Hepatocyte (in vitro differentiated cells): ENCODE data around the gene GOLGA6L1.
"Not testable (repeated sequence)": the region's sequence is repeated elsewhere in the genome, so short reads cannot be mapped to it uniquely, and the experiment has no call there.

ENCODE experiments used
- EZH2 ChIP-seq: fragments of 200-600 bp; sonication (generic); IDR thresholded peaks from 2 replicates; pipeline ENCODE4 v1.6.1; 2016; ENCODE audit warnings: antibody characterized with exemption, mild to moderate bottlenecking, borderline replicate concordance
- EZH2phosphoT487 ChIP-seq: fragments of 200-600 bp; sonication (generic); IDR thresholded peaks from one replicate; pipeline ENCODE4 v1.6.1; 2018; ENCODE audit warnings: antibody characterized with exemption, mild to moderate bottlenecking, low read depth, moderate library complexity; ENCODE audit not compliant: unreplicated experiment, severe bottlenecking
- TF ChIP-seq, protein P1 (sequence below): fragments of 200-600 bp; sonication (generic); IDR thresholded peaks from 2 replicates; pipeline ENCODE4 v1.5.1; 2016; ENCODE audit warnings: antibody characterized with exemption, mild to moderate bottlenecking; ENCODE audit not compliant: poor library complexity

DNA sequence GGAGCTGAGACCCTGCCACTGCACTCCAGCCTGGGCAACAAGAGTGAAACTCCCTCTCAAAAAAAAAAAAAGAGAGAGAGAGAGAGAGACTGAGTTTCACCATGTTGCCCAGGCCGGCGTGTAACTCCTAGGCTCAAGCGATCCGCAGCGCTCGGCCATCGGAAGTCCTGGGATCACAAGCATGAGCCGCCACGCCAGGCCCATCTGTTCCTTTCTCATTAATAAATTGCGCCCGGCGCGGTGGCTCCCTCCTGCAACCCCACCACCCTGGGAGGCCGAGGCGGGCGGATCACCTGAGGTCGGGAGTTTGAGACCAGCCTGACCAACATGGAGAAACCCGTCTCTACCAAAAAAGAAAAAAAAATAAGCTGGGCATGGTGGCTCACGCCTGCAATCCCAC lies 39.0 kb upstream of the GOLGA6L1 start:
- TF ChIP-seq, protein P1, sequence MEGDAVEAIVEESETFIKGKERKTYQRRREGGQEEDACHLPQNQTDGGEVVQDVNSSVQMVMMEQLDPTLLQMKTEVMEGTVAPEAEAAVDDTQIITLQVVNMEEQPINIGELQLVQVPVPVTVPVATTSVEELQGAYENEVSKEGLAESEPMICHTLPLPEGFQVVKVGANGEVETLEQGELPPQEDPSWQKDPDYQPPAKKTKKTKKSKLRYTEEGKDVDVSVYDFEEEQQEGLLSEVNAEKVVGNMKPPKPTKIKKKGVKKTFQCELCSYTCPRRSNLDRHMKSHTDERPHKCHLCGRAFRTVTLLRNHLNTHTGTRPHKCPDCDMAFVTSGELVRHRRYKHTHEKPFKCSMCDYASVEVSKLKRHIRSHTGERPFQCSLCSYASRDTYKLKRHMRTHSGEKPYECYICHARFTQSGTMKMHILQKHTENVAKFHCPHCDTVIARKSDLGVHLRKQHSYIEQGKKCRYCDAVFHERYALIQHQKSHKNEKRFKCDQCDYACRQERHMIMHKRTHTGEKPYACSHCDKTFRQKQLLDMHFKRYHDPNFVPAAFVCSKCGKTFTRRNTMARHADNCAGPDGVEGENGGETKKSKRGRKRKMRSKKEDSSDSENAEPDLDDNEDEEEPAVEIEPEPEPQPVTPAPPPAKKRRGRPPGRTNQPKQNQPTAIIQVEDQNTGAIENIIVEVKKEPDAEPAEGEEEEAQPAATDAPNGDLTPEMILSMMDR = not testable (repeated sequence)
- not testable (repeated sequence) for TF ChIP-seq EZH2, EZH2phosphoT487
